K562 (cell line): ENCODE measurements around the gene BAD. TPM values are rescaled to one million over a fixed set of nuclear protein-coding genes. Genes with fewer than 3 reads are reported as not detected.

Experiments
- ARID1B ChIP-seq: fragments of 450-650 bp; IDR thresholded peaks from 2 replicates; pipeline ENCODE4 v1.6.1; 2016; ENCODE audit warnings: antibody characterized with exemption, mild to moderate bottlenecking, inconsistent platforms
- CREB1 ChIP-seq, 2 experiments: sonication (generic) in 1 of 2; formaldehyde crosslinking in 1 of 2; IDR thresholded peaks; 2 replicates each; pipeline versions ENCODE4 v1.6.1 to v1.8.0; 2012 to 2022; ENCODE audit warnings: inconsistent platforms in 1 of 2, mild to moderate bottlenecking in 1 of 2, missing genetic modification reagents in 1 of 2, moderate library complexity in 1 of 2
- GTF2B ChIP-seq: IDR thresholded peaks from 2 replicates; pipeline ENCODE4 v1.6.1; 2011; ENCODE audit not compliant: insufficient read length; ENCODE audit errors: extremely low read depth
- KAT8 ChIP-seq: fragments of 450-650 bp; IDR thresholded peaks from 2 replicates; pipeline ENCODE4 v1.6.1; 2016; ENCODE audit warnings: low read depth, mild to moderate bottlenecking
- KLF13 ChIP-seq: fragments of 450-650 bp; IDR thresholded peaks from 2 replicates; pipeline ENCODE4 v1.6.1; 2016; ENCODE audit warnings: missing genetic modification characterization, low read depth, mild to moderate bottlenecking, missing compliant biosample characterization, moderate library complexity, borderline replicate concordance
- PYGO2 ChIP-seq: fragments of 450-650 bp; IDR thresholded peaks from 2 replicates; pipeline ENCODE4 v1.6.1; 2016; ENCODE audit warnings: mild to moderate bottlenecking, missing genetic modification characterization, moderate library complexity, missing compliant biosample characterization
- RCOR1 ChIP-seq, 2 experiments: IDR thresholded peaks; 2 replicates each; pipeline ENCODE4 v1.6.1; 2012; ENCODE audit warnings: low read depth in 2 of 2, low read length in 2 of 2, borderline replicate concordance in 1 of 2, improper control_type of control experiment in 1 of 2
- RHOXF2B ChIP-seq: fragments of 250-450 bp; sonication (Bioruptor Pico); conservative IDR thresholded peaks from 2 replicates; pipeline ENCODE4 v1.5.1; 2021
- SMAD3 ChIP-seq: fragments of 450-650 bp; formaldehyde crosslinking; conservative IDR thresholded peaks from 2 replicates; pipeline ENCODE4 v1.4.0; 2020; ENCODE audit warnings: mild to moderate bottlenecking
- SMARCA4 ChIP-seq: fragments of 450-650 bp; IDR thresholded peaks from 2 replicates; pipeline ENCODE4 v1.6.1; 2016
- U2AF2 ChIP-seq: fragments of 200-400 bp; formaldehyde crosslinking; optimal IDR thresholded peaks from 2 replicates; pipeline ENCODE3; 2017; ENCODE audit warnings: low read depth, mild to moderate bottlenecking, low read length
- ZBED1 ChIP-seq: IDR thresholded peaks from 2 replicates; pipeline ENCODE4 v1.6.1; 2014
- ZEB2 ChIP-seq: fragments of 450-650 bp; IDR thresholded peaks from 2 replicates; pipeline ENCODE4 v1.6.1; 2016
- ZFP36 ChIP-seq: fragments of 150-350 bp; IDR thresholded peaks from 2 replicates; pipeline ENCODE4 v1.6.1; 2018; ENCODE audit warnings: low read length, low read depth; ENCODE audit not compliant: partially characterized antibody
- ZNF146 ChIP-seq: IDR thresholded peaks from one replicate; pipeline ENCODE4 v1.6.1; 2018; ENCODE audit warnings: missing compliant biosample characterization; ENCODE audit not compliant: unreplicated experiment
- ZNF76 ChIP-seq: fragments of 250-450 bp; sonication (Bioruptor Pico); IDR thresholded peaks from 2 replicates; pipeline ENCODE4 v1.4.0; 2020; ENCODE audit warnings: mild to moderate bottlenecking, moderate library complexity, borderline replicate concordance
- polyA plus RNA-seq, 8 experiments: library from polyadenylated mRNA; depleted of rRNA in 4 of 8; stranded (reverse) in 5 of 8; unstranded in 3 of 8; fragments of >200 nt; fragmentation: Nextera tagmentation in 2 of 8; fragmentation: Illumina TruSeq in 1 of 8; extraction: Ambion mirVana in 2 of 8; extraction: Trizol in 1 of 8; gene quantifications; 2 replicates each; pipeline versions ENCODE4 v1.2.1 to v1.2.3, GENCODE V29; 2011 to 2014; ENCODE audit warnings: inconsistent platforms in 1 of 8, missing spikeins in 1 of 8
- total RNA-seq, 7 experiments: library from RNA; depleted of rRNA in 6 of 7; stranded (reverse); fragments of >200 nt in 6 of 7; fragmentation: Illumina TruSeq in 2 of 7; extraction: Trizol in 2 of 7; gene quantifications; 2 replicates each; pipeline versions ENCODE4 v1.2.1 to v1.2.3, GENCODE V29; 2011 to 2021; ENCODE audit warnings: low replicate concordance in 1 of 7
- TF ChIP-seq, protein P1 (sequence below): fragments of 250-450 bp; sonication (Bioruptor Pico); IDR thresholded peaks from 2 replicates; pipeline ENCODE4 v1.9.0; 2021; ENCODE audit warnings: mild to moderate bottlenecking, inconsistent platforms
- TF ChIP-seq, protein P2 (sequence below): fragments of 250-450 bp; sonication (Bioruptor Pico); IDR thresholded peaks from 2 replicates; pipeline ENCODE4 v1.5.0; 2021
- TF ChIP-seq, protein P3 (sequence below), 2 experiments: fragments of 150-350 bp in 1 of 2; IDR thresholded peaks; 2 replicates each; pipeline ENCODE4 v1.6.1; 2012 to 2016; ENCODE audit warnings: low read depth in 2 of 2, low read length in 2 of 2, mild to moderate bottlenecking in 1 of 2, moderate library complexity in 1 of 2

The BAD gene
- total and polyA plus RNA-seq, 9 of the 15 experiments (the other 6 are each of a cell fraction or from before 2014, with no cell fraction given), result 0.61 to 45.6 (median 11.8) TPM

GRCh38 chr11:64240435-64241240 lies 43.8 kb downstream of the BAD start, which contains the start of gene FKBP2 (continued):
- peak; percentile 91 for TF ChIP-seq ZEB2
- TF ChIP-seq RHOXF2B (CRISPR knock-in tag), result no peak
- TF ChIP-seq, protein P1, sequence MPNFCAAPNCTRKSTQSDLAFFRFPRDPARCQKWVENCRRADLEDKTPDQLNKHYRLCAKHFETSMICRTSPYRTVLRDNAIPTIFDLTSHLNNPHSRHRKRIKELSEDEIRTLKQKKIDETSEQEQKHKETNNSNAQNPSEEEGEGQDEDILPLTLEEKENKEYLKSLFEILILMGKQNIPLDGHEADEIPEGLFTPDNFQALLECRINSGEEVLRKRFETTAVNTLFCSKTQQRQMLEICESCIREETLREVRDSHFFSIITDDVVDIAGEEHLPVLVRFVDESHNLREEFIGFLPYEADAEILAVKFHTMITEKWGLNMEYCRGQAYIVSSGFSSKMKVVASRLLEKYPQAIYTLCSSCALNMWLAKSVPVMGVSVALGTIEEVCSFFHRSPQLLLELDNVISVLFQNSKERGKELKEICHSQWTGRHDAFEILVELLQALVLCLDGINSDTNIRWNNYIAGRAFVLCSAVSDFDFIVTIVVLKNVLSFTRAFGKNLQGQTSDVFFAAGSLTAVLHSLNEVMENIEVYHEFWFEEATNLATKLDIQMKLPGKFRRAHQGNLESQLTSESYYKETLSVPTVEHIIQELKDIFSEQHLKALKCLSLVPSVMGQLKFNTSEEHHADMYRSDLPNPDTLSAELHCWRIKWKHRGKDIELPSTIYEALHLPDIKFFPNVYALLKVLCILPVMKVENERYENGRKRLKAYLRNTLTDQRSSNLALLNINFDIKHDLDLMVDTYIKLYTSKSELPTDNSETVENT (CRISPR knock-in tag), result peak; percentile 52
- TF ChIP-seq, protein P2, sequence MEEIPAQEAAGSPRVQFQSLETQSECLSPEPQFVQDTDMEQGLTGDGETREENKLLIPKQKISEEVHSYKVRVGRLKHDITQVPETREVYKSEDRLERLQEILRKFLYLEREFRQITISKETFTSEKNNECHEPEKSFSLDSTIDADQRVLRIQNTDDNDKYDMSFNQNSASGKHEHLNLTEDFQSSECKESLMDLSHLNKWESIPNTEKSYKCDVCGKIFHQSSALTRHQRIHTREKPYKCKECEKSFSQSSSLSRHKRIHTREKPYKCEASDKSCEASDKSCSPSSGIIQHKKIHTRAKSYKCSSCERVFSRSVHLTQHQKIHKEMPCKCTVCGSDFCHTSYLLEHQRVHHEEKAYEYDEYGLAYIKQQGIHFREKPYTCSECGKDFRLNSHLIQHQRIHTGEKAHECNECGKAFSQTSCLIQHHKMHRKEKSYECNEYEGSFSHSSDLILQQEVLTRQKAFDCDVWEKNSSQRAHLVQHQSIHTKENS (CRISPR knock-in tag), result no peak
- no peak for TF ChIP-seq KLF13 (tag)
- no peak for TF ChIP-seq ZBED1
- TF ChIP-seq CREB1 (IDR thresholded peaks at IDR 0.05), result peak; percentile 93
- TF ChIP-seq CREB1 (CRISPR knock-in tag; IDR thresholded peaks at IDR 0.05), result peak; percentile 95
- no peak for TF ChIP-seq ZFP36
- TF ChIP-seq PYGO2 (tag), result no peak
- no peak for TF ChIP-seq U2AF2
- TF ChIP-seq, protein P3, sequence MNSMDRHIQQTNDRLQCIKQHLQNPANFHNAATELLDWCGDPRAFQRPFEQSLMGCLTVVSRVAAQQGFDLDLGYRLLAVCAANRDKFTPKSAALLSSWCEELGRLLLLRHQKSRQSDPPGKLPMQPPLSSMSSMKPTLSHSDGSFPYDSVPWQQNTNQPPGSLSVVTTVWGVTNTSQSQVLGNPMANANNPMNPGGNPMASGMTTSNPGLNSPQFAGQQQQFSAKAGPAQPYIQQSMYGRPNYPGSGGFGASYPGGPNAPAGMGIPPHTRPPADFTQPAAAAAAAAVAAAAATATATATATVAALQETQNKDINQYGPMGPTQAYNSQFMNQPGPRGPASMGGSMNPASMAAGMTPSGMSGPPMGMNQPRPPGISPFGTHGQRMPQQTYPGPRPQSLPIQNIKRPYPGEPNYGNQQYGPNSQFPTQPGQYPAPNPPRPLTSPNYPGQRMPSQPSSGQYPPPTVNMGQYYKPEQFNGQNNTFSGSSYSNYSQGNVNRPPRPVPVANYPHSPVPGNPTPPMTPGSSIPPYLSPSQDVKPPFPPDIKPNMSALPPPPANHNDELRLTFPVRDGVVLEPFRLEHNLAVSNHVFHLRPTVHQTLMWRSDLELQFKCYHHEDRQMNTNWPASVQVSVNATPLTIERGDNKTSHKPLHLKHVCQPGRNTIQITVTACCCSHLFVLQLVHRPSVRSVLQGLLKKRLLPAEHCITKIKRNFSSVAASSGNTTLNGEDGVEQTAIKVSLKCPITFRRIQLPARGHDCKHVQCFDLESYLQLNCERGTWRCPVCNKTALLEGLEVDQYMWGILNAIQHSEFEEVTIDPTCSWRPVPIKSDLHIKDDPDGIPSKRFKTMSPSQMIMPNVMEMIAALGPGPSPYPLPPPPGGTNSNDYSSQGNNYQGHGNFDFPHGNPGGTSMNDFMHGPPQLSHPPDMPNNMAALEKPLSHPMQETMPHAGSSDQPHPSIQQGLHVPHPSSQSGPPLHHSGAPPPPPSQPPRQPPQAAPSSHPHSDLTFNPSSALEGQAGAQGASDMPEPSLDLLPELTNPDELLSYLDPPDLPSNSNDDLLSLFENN (IDR thresholded peaks at IDR 0.05; ENCODE audit: low read depth in 2 of 2, low read length in 2 of 2), result peak in 1 of 2 experiments; percentile 76; a peak in 2 of 4 replicates
- TF ChIP-seq ZNF76, result 0 out of 2 replicates have a peak, but pooled peaks have one; percentile 10
- peak; percentile 69; the same call in 1 of the 2 replicates for TF ChIP-seq SMAD3 (CRISPR knock-in tag)
- no peak; the same call in 1 of the 2 replicates for TF ChIP-seq ARID1B
- TF ChIP-seq SMARCA4, result peak; percentile 46; the same call in 1 of the 2 replicates
- TF ChIP-seq ZNF146 (CRISPR knock-in tag), result no peak
- TF ChIP-seq GTF2B, result no peak
- TF ChIP-seq RCOR1 (IDR thresholded peaks at IDR 0.05; ENCODE audit: borderline replicate concordance in 1 of 2, low read depth in 2 of 2, low read length in 2 of 2), result no peak; a peak in 1 of 4 replicates
- no peak for TF ChIP-seq KAT8
